PC-3 (cell line): Measurements from ENCODE around the gene TAF11L5.

Experiments used
- EZH2phosphoT487 ChIP-seq: fragments of 300-600 bp; sonication (generic); IDR thresholded peaks from 2 replicates; pipeline ENCODE4 v1.6.1; 2018; ENCODE audit warnings: mild to moderate bottlenecking, antibody characterized with exemption, low read length, borderline replicate concordance
- TF ChIP-seq, protein P1 (sequence below): fragments of 300-600 bp; sonication (generic); conservative IDR thresholded peaks from 2 replicates; pipeline ENCODE4 v1.5.1; 2017; ENCODE audit warnings: antibody characterized with exemption, low read depth, mild to moderate bottlenecking, low read length

GRCh38 chr5:17481378-17481777 is 43.7 kb upstream of the TAF11L5 start:
- TF ChIP-seq, protein P1, sequence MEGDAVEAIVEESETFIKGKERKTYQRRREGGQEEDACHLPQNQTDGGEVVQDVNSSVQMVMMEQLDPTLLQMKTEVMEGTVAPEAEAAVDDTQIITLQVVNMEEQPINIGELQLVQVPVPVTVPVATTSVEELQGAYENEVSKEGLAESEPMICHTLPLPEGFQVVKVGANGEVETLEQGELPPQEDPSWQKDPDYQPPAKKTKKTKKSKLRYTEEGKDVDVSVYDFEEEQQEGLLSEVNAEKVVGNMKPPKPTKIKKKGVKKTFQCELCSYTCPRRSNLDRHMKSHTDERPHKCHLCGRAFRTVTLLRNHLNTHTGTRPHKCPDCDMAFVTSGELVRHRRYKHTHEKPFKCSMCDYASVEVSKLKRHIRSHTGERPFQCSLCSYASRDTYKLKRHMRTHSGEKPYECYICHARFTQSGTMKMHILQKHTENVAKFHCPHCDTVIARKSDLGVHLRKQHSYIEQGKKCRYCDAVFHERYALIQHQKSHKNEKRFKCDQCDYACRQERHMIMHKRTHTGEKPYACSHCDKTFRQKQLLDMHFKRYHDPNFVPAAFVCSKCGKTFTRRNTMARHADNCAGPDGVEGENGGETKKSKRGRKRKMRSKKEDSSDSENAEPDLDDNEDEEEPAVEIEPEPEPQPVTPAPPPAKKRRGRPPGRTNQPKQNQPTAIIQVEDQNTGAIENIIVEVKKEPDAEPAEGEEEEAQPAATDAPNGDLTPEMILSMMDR, result no peak
- no peak for TF ChIP-seq EZH2phosphoT487
